ENCODE data around the gene MIPOL1. TPM values are rescaled to one million over a fixed set of nuclear protein-coding genes. Genes with fewer than 3 reads are reported as not detected.

The MIPOL1 gene
- total and polyA plus RNA-seq, 2 of the 13 experiments (the other 11 are each of a cell fraction or from before 2014, with no cell fraction given), result 8.6 to 34.2 TPM

DNA sequence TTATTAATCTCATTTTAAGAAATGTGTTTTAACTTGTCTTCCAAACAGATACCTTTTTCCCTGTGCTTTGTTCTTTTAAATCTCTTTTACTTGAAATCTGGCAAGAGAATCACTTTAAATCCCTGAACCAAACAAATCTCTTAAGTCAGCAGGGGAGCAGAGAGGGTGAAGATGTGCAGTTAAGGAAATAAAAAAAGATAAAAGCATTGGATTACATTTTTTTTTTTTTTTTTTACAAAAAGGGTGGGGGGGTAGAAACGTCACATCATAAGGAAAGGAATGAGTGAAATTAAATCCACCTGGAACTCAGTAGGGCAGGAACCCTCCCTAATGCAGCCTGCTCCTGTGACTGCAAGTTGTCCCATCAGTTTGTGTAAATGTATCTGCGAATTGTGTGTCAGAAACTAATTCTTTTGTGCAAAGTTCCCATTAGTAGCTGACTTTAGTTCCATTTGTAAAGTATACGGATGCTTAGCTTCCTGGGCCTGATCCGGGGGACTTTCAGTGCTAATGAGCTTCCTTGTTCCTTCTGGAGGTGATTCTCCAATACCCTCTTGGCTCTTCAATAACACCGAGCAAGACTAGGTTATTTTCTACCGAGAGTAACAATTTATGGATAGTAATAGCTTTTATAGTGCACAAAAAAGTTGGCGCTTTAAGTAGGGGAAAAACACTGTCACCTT is 399.2 kb downstream of the MIPOL1 start (continued):
- 0 out of 2 replicates have a peak, but pooled peaks have one; percentile 1 for TF ChIP-seq ZNF383 (CRISPR knock-in tag; IDR thresholded peaks at IDR 0.05; ENCODE audit: borderline replicate concordance)
- TF ChIP-seq, protein P1, sequence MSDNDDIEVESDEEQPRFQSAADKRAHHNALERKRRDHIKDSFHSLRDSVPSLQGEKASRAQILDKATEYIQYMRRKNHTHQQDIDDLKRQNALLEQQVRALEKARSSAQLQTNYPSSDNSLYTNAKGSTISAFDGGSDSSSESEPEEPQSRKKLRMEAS (IDR thresholded peaks at IDR 0.05), result no peak
- TF ChIP-seq ZNF740 (CRISPR knock-in tag; IDR thresholded peaks at IDR 0.05), result peak; percentile 81; the same call in 1 of the 2 replicates
- TF ChIP-seq, protein P2, sequence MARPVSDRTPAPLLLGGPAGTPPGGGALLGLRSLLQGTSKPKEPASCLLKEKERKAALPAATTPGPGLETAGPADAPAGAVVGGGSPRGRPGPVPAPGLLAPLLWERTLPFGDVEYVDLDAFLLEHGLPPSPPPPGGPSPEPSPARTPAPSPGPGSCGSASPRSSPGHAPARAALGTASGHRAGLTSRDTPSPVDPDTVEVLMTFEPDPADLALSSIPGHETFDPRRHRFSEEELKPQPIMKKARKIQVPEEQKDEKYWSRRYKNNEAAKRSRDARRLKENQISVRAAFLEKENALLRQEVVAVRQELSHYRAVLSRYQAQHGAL (CRISPR knock-in tag; IDR thresholded peaks at IDR 0.05; ENCODE audit: not compliant biosample characterization), result no peak
- TF ChIP-seq PPARG (CRISPR knock-in tag; conservative IDR thresholded peaks at IDR 0.05), result no peak
- TF ChIP-seq KDM6A (CRISPR knock-in tag; IDR thresholded peaks at IDR 0.05; ENCODE audit: low read depth), result no peak
- TF ChIP-seq ATF2 (CRISPR knock-in tag; IDR thresholded peaks at IDR 0.05), result 0 out of 2 replicates have a peak, but pooled peaks have one; percentile 10
- 0 out of 2 replicates have a peak, but pooled peaks have one; percentile 17 for TF ChIP-seq HNRNPUL1 (IDR thresholded peaks at IDR 0.05; ENCODE audit: low read depth, low read length)
- TF ChIP-seq KLF12 (CRISPR knock-in tag; IDR thresholded peaks at IDR 0.05; ENCODE audit: borderline replicate concordance), result peak; percentile 26; the same call in 1 of the 2 replicates

DNA sequence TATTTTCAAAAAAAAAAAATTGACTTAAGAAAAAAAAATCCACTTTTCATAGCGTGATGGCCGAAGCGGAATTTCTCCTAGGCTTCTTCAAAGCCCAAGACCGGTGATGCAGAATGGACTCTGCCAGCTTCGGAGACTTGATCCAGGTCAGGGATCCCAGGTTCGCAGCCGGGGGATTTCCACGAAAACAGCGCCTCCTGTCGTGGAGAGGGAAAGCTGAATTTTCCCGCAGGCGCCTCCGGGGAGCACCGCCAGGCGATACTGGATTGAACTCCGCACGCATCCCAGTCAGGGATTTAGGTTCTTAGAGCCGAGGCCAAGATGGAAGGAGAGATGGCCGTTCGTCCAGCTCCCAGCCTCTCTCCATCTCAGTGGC is 399.8 kb downstream of the MIPOL1 start:
- no peak overlapping the region for H3K4me3 ChIP-seq (replicated peaks in 1 of 3; ENCODE audit: insufficient read depth in 1 of 3, low read depth in 2 of 3, low read length in 3 of 3)
- no peak for DNase-seq (ENCODE audit: low spot score)
- ChIA-PET POLR2A (interaction anchor here (0.7 to 3.3 kb wide), 2 partner anchors 10 to 20 kb away, joined by 3 to 27 read pairs; no protein-coding TSS in a partner anchor), CTCF (ENCODE audit: low intra/inter-chr PET ratio, low total read pairs) (no interaction called here)
- H3K4me1 ChIP-seq (ENCODE audit: insufficient read depth, low read length), result peaks cover 47% of the 10 kb centered on the region
- peaks cover 1 to 5% of the 10 kb centered on the region in 2 experiments; a peak in 4 of 5 replicates for H3K36me3 ChIP-seq (replicated peaks in 1 of 2; ENCODE audit: control insufficient read depth in 1 of 2, insufficient read depth in 2 of 2, low read length in 2 of 2)
- H3K9me3 ChIP-seq (ENCODE audit: low read length), result no peaks in the 10 kb centered on the region
- H2AFZ ChIP-seq (ENCODE audit: low read length), result no peak overlapping the region
- no peak for FAIRE-seq
- ATAC-seq, result no peak
- H3K9ac ChIP-seq (ENCODE audit: insufficient read depth, low read depth, low read length), result no peak overlapping the region
- no peak overlapping the region for H3K27ac ChIP-seq (ENCODE audit: extremely low read length, insufficient read depth, low read length)
- H4K20me1 ChIP-seq (ENCODE audit: insufficient read depth, low read length), result no peaks in the 10 kb centered on the region
- intact Hi-C loops (cut with micrococcal nuclease; ENCODE audit: unreplicated experiment) (loop anchor here (2.0 kb wide), 1 partner anchor 193 kb away; no protein-coding TSS in a partner anchor), in situ Hi-C loops (cut with HindIII; ENCODE audit: extremely low pct_ligation_motif_present, low pct_unique_long_range_greater_than_20kb) (no loop called here)
- WGBS (ENCODE audit: low lambda C conversion rate), result 96% methylated on average over 20 of the region's 20 CpGs
- peaks cover 56% of the 10 kb centered on the region for H3K79me2 ChIP-seq (ENCODE audit: insufficient read depth, low read length)
- no peak overlapping the region for H3K4me2 ChIP-seq (ENCODE audit: low read depth, low read length)
- no TSS peak for BruUV-seq (replicated peaks)
- H3K27me3 ChIP-seq (ENCODE audit: control insufficient read depth in 1 of 2, insufficient read depth in 2 of 2, low read length in 2 of 2), result no peaks in the 10 kb centered on the region; a peak in 1 of 5 replicates
- TF ChIP-seq PTBP1 (IDR thresholded peaks at IDR 0.05; ENCODE audit: low read depth, low read length, poor library complexity, severe bottlenecking), result peak; percentile 24
- 0 out of 2 replicates have a peak, but pooled peaks have one; percentile 64 for TF ChIP-seq CHD4 (IDR thresholded peaks at IDR 0.05; ENCODE audit: borderline replicate concordance, low read length)
- TF ChIP-seq ELF3 (CRISPR knock-in tag; IDR thresholded peaks at IDR 0.05), result no peak
- TF ChIP-seq ZNF232 (CRISPR knock-in tag; IDR thresholded peaks at IDR 0.05; ENCODE audit: borderline replicate concordance), result 0 out of 2 replicates have a peak, but pooled peaks have one; percentile 47
- peak; percentile 22 for TF ChIP-seq PRPF4 (IDR thresholded peaks at IDR 0.05; ENCODE audit: low read depth, low read length, poor library complexity, severe bottlenecking)
- TF ChIP-seq ZNF280B (CRISPR knock-in tag; IDR thresholded peaks at IDR 0.05; ENCODE audit: borderline replicate concordance), result 0 out of 2 replicates have a peak, but pooled peaks have one; percentile 6
- TF ChIP-seq ZNF501 (CRISPR knock-in tag; IDR thresholded peaks at IDR 0.05), result no peak
